GM10847 (cell line): Measurements from ENCODE around the gene ACVR1B.
A peak's percentile ranks its signal among the peaks of the same experiment; 100 is the strongest.

Source experiments
- POLR2A ChIP-seq: IDR thresholded peaks from 2 replicates; pipeline ENCODE4 v1.6.1; 2011; ENCODE audit not compliant: insufficient read length; ENCODE audit errors: extremely low read depth

The ACVR1B gene

GRCh38 chr12:52027085-52027843, 75.8 kb downstream of the ACVR1B start:
- TF ChIP-seq POLR2A: no peak

DNA sequence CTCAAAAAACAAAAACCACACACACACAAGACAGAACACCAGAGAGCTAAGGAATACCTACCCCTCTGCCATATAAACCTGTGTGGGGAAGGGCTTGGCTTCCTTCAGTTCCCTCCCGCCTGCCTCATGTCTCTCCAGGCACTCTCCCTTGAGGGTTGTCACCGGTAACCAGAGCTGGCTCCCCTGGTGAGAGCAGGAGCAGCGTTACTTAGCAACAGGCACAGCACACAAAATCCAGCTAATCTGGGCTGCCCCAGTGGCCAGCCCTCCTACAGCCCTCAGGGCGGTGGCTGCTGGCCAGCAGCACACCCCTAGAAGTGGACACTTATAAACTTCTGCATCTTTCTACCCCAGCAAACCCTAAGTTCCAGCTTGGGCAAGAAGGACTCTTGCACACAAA, 78.2 kb downstream of the ACVR1B start:
- TF ChIP-seq POLR2A: no peak

GRCh38 chr12:52032446-52032803, 80.9 kb downstream of the ACVR1B start:
- no peak for TF ChIP-seq POLR2A

DNA sequence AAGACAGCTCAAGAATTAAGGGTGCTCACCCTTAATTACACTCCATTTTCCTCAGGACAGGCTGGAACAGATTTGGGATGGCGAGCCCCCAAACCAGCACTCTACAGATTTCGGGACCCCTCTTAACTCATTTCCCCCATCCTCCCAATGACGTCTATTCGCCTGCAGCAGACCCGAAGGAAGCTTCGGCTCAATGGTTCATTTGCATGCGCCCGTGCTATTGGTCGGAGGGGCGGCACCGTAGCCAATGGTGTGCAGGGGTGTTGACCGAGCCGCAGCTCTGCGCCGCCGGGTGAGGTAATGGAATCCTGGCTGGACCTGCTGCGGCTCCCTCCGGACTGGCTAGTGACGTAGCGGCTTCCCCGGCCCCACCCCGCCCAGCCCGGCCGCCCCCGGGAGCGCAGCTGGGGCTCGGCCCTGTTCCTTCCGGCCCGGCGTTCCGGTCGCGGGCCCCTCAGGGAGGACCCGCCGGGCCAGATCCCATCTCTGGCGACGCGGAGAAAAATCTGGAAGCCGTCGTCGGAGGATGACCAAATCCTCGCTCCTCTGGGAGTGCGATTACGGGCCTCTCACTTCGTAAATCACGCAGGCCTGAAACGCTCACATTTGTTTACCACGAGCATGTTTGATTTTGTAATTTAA, 81.4 kb downstream of the ACVR1B start:
- peak; percentile 35 for TF ChIP-seq POLR2A

GRCh38 chr12:52033446-52034140, 82.1 kb downstream of the ACVR1B start:
- no peak for TF ChIP-seq POLR2A

DNA sequence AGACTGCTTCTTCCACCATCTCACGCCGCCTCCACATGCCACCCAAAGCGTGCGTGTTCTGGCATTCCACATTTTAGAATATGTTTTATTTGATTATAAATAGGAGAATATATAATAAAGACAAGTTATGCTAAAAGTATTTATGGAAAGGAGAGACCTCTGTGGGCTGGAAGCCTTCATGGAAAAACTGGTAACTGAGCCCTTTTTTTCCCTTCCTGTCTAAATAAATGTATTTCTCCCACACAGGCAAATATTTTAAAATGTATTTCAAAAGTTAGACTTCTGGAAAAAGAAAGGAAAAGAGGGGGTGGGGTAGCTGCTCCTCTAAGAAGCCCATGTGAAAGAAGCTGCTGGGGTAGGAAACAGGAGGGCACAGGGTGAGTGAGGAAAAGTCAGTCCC, 83.7 kb downstream of the ACVR1B start:
- no peak for TF ChIP-seq POLR2A

GRCh38 chr12:52035926-52036325, 84.4 kb downstream of the ACVR1B start:
- no peak for TF ChIP-seq POLR2A

DNA sequence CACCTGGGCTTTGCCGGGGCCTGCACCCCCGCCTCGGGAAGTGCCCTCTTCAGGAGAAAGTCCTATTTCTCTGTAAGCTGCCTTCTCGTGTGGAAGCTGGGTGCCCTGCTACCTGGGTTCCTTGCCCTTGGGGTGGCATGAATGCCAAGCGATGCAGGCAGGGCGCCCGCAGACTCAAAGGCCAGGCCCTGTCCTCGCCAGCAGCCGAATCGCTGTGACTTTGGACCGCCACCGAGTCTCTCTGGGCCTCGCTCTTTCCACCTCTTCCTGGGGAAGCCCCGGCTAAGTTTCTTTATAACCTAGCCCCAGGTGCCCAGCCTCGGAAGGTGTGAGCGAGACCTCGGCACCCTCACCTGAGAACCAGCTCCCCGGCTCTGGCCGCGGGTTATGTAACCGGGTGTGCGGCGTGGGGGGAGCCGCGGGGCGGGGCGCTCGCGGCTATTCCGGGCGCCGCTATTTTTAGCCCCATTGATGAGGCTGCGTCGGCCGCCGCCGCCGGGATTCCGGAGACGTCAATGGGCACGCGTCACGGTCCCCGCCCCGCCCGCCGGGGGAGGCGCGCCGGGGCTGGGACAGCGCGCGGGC, 85.2 kb downstream of the ACVR1B start:
- peak; percentile 31 for TF ChIP-seq POLR2A

- no peak for TF ChIP-seq POLR2A
These were observed 85.9 kb downstream of the ACVR1B start for GRCh38 chr12:52037248-52037861.

DNA sequence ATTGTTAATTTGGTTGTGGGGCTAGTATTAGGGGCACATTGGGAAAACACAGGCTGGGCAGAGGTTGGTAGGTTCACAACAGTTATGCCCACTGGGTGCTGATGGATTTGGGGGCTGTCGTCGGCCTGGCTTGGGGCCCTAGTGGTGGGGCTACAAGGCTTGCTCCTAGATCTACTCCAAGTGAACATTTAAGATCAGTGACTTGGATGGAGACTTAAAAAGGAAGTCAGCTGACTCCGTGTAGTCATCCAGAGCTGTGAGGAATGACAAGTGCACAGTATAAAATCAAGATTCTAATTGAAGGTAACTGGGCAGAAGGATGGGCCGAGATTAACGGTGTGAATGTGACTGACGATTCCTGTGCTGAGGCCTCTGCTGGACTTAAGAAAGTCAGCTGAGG, 86.9 kb downstream of the ACVR1B start:
- TF ChIP-seq POLR2A: no peak

GRCh38 chr12:52041035-52041434, 89.5 kb downstream of the ACVR1B start:
- TF ChIP-seq POLR2A: no peak

GRCh38 chr12:52041695-52042123, 90.2 kb downstream of the ACVR1B start:
- no peak for TF ChIP-seq POLR2A

DNA sequence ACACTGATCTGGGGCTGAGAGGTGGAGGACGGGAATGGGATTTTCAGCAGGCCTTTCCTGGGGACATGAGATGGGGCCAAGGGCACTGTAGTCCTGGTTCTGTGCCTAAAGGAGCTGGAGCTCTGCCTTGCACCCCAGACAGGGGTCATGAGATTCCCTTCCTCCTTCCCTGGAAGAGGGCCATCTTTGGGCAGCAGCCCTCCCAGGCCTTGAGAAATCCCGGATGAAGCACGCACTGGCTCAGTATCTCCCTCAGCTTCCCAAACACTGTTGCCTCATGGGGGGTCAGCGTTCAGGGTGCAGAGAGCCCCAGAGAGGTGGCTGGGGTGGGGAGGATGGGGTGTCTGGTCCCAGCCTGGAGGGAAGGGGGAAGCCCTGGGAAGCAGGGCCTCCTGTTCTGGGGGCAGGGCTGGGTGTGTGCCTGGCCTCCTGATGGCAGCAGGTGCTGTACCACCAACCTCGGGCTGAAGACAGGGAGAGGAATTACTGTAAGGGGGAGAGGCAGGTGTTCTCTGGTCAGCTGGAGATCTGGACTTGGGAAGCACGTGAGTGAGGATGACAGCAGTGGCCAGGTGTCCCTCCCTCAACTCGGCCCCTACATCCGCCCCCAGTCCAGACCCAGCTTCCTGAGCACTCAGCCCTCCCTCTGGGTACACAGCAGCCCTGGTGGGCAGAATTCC, 91.3 kb downstream of the ACVR1B start:
- TF ChIP-seq POLR2A: no peak

- TF ChIP-seq POLR2A: no peak
These were observed 92.1 kb downstream of the ACVR1B start for GRCh38 chr12:52043386-52044212.
